K562 (cell line): Measurements from ENCODE around the gene CLDN1. TPM values are rescaled to one million over a fixed set of nuclear protein-coding genes. Genes with fewer than 3 reads are reported as not detected.

ENCODE experiments used
- ATAC-seq: fragments of 200-7000 bp; cut with Tn5 transposase; 3 replicates; pipeline ENCODE4 v1.9.1; 2020; ENCODE audit warnings: moderate library complexity
- BruUV-seq: library from RNA; stranded (reverse); fragments of 400-500 nt; replicated peaks from 2 replicates; lab custom pipeline; 2021; lab: Mats Ljungman, UMichigan
- CTCF ChIA-PET: fragments of 300-600 bp; formaldehyde crosslinking; extraction: SDS; loops from one replicate; lab custom pipeline; 2021; ENCODE audit warnings: low intra/inter-chr PET ratio; lab: Yijun Ruan, JAX
- POLR2A ChIA-PET: fragments of 300-600, 350-650 bp; sonication (Branson Sonifier 250); formaldehyde crosslinking; extraction: SDS; loops from one replicate; lab custom pipeline; 2021; ENCODE audit warnings: antibody characterized with exemption, inconsistent platforms; lab: Yijun Ruan, JAX
- DNase-seq, 4 experiments: peaks; one replicate each; pipeline versions ENCODE4 v3.0.0 to v3.0.0-alpha.2; 2011 to 2018; ENCODE audit warnings: low spot score in 3 of 4, mixed read lengths in 3 of 4; ENCODE audit errors: extremely low read depth in 1 of 4
- FAIRE-seq: peaks from 2 replicates; lab custom pipeline; 2011; peaks lifted over from hg19 to GRCh38; lab: Jason Lieb, UNC
- H2AFZ ChIP-seq: 2 replicates; pipeline ENCODE4 v1.6.0; 2011; ENCODE audit warnings: low read depth, low read length, control low read depth, inconsistent platforms
- H3K27ac ChIP-seq: fragments of 200-600 bp; 3 replicates; pipeline ENCODE4 v1.8.0; 2011; ENCODE audit warnings: low read depth, mild to moderate bottlenecking, control low read depth, inconsistent platforms, low read length, moderate library complexity, mixed read lengths; ENCODE audit errors: extremely low read depth
- H3K27me3 ChIP-seq, 2 experiments: fragments of 300-600 bp in 1 of 2; 2 replicates in 1 of 2; 3 replicates in 1 of 2; pipeline versions ENCODE4 v1.6.0 to v1.8.0; 2011; ENCODE audit warnings: inconsistent platforms in 2 of 2, low read length in 2 of 2, mild to moderate bottlenecking in 1 of 2, mixed read lengths in 1 of 2, moderate library complexity in 1 of 2; ENCODE audit not compliant: control insufficient read depth in 2 of 2, insufficient read depth in 2 of 2
- H3K36me3 ChIP-seq: fragments of 300-600 bp; 3 replicates; pipeline ENCODE4 v1.8.0; 2011; ENCODE audit warnings: mild to moderate bottlenecking, low read length, inconsistent platforms; ENCODE audit not compliant: control insufficient read depth, insufficient read depth
- H3K4me1 ChIP-seq, 2 experiments: fragments of 200-600 bp in 1 of 2; replicated peaks in 1 of 2; 2 replicates in 1 of 2; 3 replicates in 1 of 2; pipeline versions ENCODE4 v1.5.1 to v1.8.0; 2011; ENCODE audit warnings: inconsistent platforms in 2 of 2, low read length in 2 of 2, mild to moderate bottlenecking in 1 of 2, mixed read lengths in 1 of 2, moderate library complexity in 1 of 2; ENCODE audit not compliant: control insufficient read depth in 2 of 2, insufficient read depth in 2 of 2
- H3K4me2 ChIP-seq: 2 replicates; pipeline ENCODE4 v1.6.1; 2011; ENCODE audit warnings: low read length, control low read depth, inconsistent platforms, mixed read lengths; ENCODE audit not compliant: insufficient read depth
- H3K4me3 ChIP-seq: fragments of 200-600 bp; sonication (generic), shearing (Covaris generic); 2 replicates; pipeline ENCODE4 v1.5.1; 2016; ENCODE audit warnings: control low read depth, inconsistent platforms
- H3K79me2 ChIP-seq: fragments of 200-600 bp; 3 replicates; pipeline ENCODE4 v1.8.0; 2011; ENCODE audit warnings: low read length, inconsistent platforms; ENCODE audit not compliant: control insufficient read depth, insufficient read depth
- H3K9ac ChIP-seq, 2 experiments: 2 replicates each; pipeline versions ENCODE4 v1.6.0 to v1.6.1; 2011; ENCODE audit warnings: low read depth in 2 of 2, low read length in 2 of 2, control low read depth in 1 of 2, inconsistent platforms in 1 of 2, mild to moderate bottlenecking in 1 of 2, mixed read lengths in 1 of 2; ENCODE audit not compliant: insufficient read depth in 1 of 2
- H3K9me1 ChIP-seq: one replicate; pipeline ENCODE4 v1.6.0; 2011; ENCODE audit warnings: inconsistent platforms, mild to moderate bottlenecking, low read length, moderate library complexity; ENCODE audit not compliant: control insufficient read depth, insufficient read depth
- H3K9me3 ChIP-seq: replicated peaks from 2 replicates; pipeline ENCODE4 v1.5.1; 2011; ENCODE audit warnings: low read depth, low read length, inconsistent platforms; ENCODE audit not compliant: control insufficient read depth, insufficient read depth
- H4K20me1 ChIP-seq: replicated peaks from 2 replicates; pipeline ENCODE4 v1.6.1; 2011; ENCODE audit warnings: low read length, inconsistent platforms, mixed read lengths; ENCODE audit not compliant: control insufficient read depth, insufficient read depth
- BDP1 ChIP-seq: IDR thresholded peaks from 3 replicates; pipeline ENCODE4 v1.6.1; 2011; ENCODE audit not compliant: insufficient read length, insufficient read depth
- CGGBP1 ChIP-seq: fragments of 250-450 bp; sonication (Bioruptor Pico); IDR thresholded peaks from 2 replicates; pipeline ENCODE4 v1.9.0; 2021; ENCODE audit warnings: mild to moderate bottlenecking
- FIP1L1 ChIP-seq: fragments of 200-400 bp; formaldehyde crosslinking; IDR thresholded peaks from 2 replicates; pipeline ENCODE4 v1.6.1; 2018; ENCODE audit warnings: mild to moderate bottlenecking, low read depth, low read length; ENCODE audit not compliant: poor library complexity, severe bottlenecking
- FOXJ2 ChIP-seq: fragments of 200-800 bp; sonication (Bioruptor generic); IDR thresholded peaks from 2 replicates; pipeline ENCODE4 v1.6.1; 2016; ENCODE audit warnings: missing genetic modification characterization, missing compliant biosample characterization
- POLR2AphosphoS2 ChIP-seq: IDR thresholded peaks from 2 replicates; pipeline ENCODE4 v1.6.1; 2012; ENCODE audit warnings: low read length, improper control_type of control experiment
- RFX1 ChIP-seq: fragments of 450-650 bp; IDR thresholded peaks from 2 replicates; pipeline ENCODE4 v1.6.1; 2016; ENCODE audit warnings: mild to moderate bottlenecking, moderate library complexity
- ZBTB11 ChIP-seq, 3 experiments: fragments of 200-800 bp in 1 of 3; fragments of 250-450 bp in 1 of 3; fragments of 450-650 bp in 1 of 3; sonication (Bioruptor Pico) in 1 of 3; sonication (Bioruptor generic) in 1 of 3; formaldehyde crosslinking in 1 of 3; IDR thresholded peaks; 2 replicates each; pipeline versions ENCODE4 v1.6.1 to v1.8.0; 2016 to 2022; ENCODE audit warnings: mild to moderate bottlenecking in 2 of 3, missing genetic modification characterization in 2 of 3, missing compliant biosample characterization in 1 of 3, moderate library complexity in 1 of 3
- ZNF431 ChIP-seq: sonication (generic); formaldehyde crosslinking; IDR thresholded peaks from 2 replicates; pipeline ENCODE4 v1.8.0; 2022; ENCODE audit warnings: mild to moderate bottlenecking, missing genetic modification reagents
- ZNF668 ChIP-seq: fragments of 250-450 bp; sonication (Bioruptor Pico); IDR thresholded peaks from 2 replicates; pipeline ENCODE4 v1.8.0; 2022; ENCODE audit warnings: mild to moderate bottlenecking, inconsistent platforms
- WGBS: fragments of 100-300 bp; shearing (Covaris generic); methylation state at CpG from one replicate; pipeline ENCODE4 v1.1.6; 2016; ENCODE audit warnings: low coverage, mixed read lengths; ENCODE audit not compliant: insufficient coverage; ENCODE audit errors: missing lambda C conversion rate; 5-methylcytosine and 5-hydroxymethylcytosine counted together
- in situ Hi-C: fragments of 300-500 bp; cut with MboI; formaldehyde crosslinking; loops from 4 replicates; pipeline ENCODE4 v1.15.0; 2018; ENCODE audit warnings: inconsistent platforms, mixed read lengths
- intact Hi-C: fragments of 100-400 bp; cut with micrococcal nuclease; formaldehyde crosslinking; loops from 2 replicates; pipeline ENCODE4 v1.14.2; 2022
- polyA plus RNA-seq, 8 experiments: library from polyadenylated mRNA; depleted of rRNA in 4 of 8; stranded (reverse) in 5 of 8; unstranded in 3 of 8; fragments of >200 nt; fragmentation: Nextera tagmentation in 2 of 8; fragmentation: Illumina TruSeq in 1 of 8; extraction: Ambion mirVana in 2 of 8; extraction: Trizol in 1 of 8; gene quantifications; 2 replicates each; pipeline versions ENCODE4 v1.2.1 to v1.2.3, GENCODE V29; 2011 to 2014; ENCODE audit warnings: inconsistent platforms in 1 of 8, missing spikeins in 1 of 8
- total RNA-seq, 7 experiments: library from RNA; depleted of rRNA in 6 of 7; stranded (reverse); fragments of >200 nt in 6 of 7; fragmentation: Illumina TruSeq in 2 of 7; extraction: Trizol in 2 of 7; gene quantifications; 2 replicates each; pipeline versions ENCODE4 v1.2.1 to v1.2.3, GENCODE V29; 2011 to 2021; ENCODE audit warnings: low replicate concordance in 1 of 7

The CLDN1 gene
- total and polyA plus RNA-seq, 9 of the 15 experiments (the other 6 are each of a cell fraction or from before 2014, with no cell fraction given) = 0.16 TPM; not detected in 8

GRCh38 chr3:190360228-190360627, 38.0 kb upstream of the CLDN1 start:
- BruUV-seq = no TSS peak
- H3K9me3 ChIP-seq = peaks cover 2% of the 10 kb centered on the region; the same call in 1 of the 2 replicates
- in situ Hi-C loops = no loop called here
- no peaks in the 10 kb centered on the region for H3K79me2 ChIP-seq
- no peak overlapping the region for H3K4me2 ChIP-seq
- no peak overlapping the region for H3K4me3 ChIP-seq
- H3K4me1 ChIP-seq = no peaks in the 10 kb centered on the region
- H3K27me3 ChIP-seq = no peaks in the 10 kb centered on the region
- intact Hi-C loops = no loop called here
- FAIRE-seq = no peak
- no peak overlapping the region for H3K9ac ChIP-seq
- ChIA-PET CTCF (no interaction called here), POLR2A (no interaction called here)
- ATAC-seq = no peak
- TF ChIP-seq FIP1L1 (no peak), POLR2AphosphoS2 (no peak), ZBTB11 (CRISPR knock-in tag; IDR thresholded peaks at IDR 0.05) (no peak), CGGBP1 (CRISPR knock-in tag) (no peak), ZNF431 (no peak), BDP1 (no peak), FOXJ2 (tag) (no peak), ZNF668 (no peak), RFX1 (no peak)
- H3K9me1 ChIP-seq = no peaks in the 10 kb centered on the region
- no peak overlapping the region for H2AFZ ChIP-seq
- 0% methylated on average over 2 of the region's 2 CpGs for WGBS
- no peak for DNase-seq
- H3K27ac ChIP-seq = no peak overlapping the region
- H3K36me3 ChIP-seq = no peaks in the 10 kb centered on the region
- H4K20me1 ChIP-seq = no peaks in the 10 kb centered on the region
